Measurements from ENCODE around the gene GRK3.

- TF ChIP-seq GATA3 (IDR thresholded peaks at IDR 0.05; ENCODE audit: low read depth, low read length) = no peak
- no peak for TF ChIP-seq GATA2 (IDR thresholded peaks at IDR 0.05; ENCODE audit: low read depth, low read length)
These were observed 105.0 kb downstream of the GRK3 start for GRCh38 chr22:25669253-25670069.

Data from SH-SY5Y (cell line).